T-cell (primary cell): ENCODE data around the gene FYTTD1. TPM values are rescaled to one million over a fixed set of nuclear protein-coding genes. Genes with fewer than 3 reads are reported as not detected.
A peak's percentile ranks its signal among the peaks of the same experiment; 100 is the strongest.

Source experiments
- ATAC-seq, 4 experiments: fragments of 200-7000 bp in 3 of 4; fragments of 150-1000 bp in 1 of 4; cut with Tn5 transposase; replicated peaks in 1 of 4; 1 replicate in 3 of 4; 2 replicates in 1 of 4; pipeline ENCODE4 v1.10.0; 2021; ENCODE audit warnings: moderate library complexity in 3 of 4, mild to moderate bottlenecking in 2 of 4, moderate number of reproducible peaks in 1 of 4
- CTCF ChIA-PET, 2 donors: fragments of 300-600 bp; sonication (Branson Sonifier 250); formaldehyde crosslinking; loops; one replicate each; lab custom pipeline; 2022; ENCODE audit warnings: antibody characterized with exemption in 2 of 2; lab: Charles Lee
- POLR2A ChIA-PET, 2 donors: fragments of 300-600 bp; sonication (Branson Sonifier 250); formaldehyde crosslinking; loops; one replicate each; lab custom pipeline; 2022; ENCODE audit warnings: antibody characterized with exemption in 2 of 2; lab: Charles Lee
- DNase-seq, 35 experiments: peaks; one replicate each; pipeline versions ENCODE4 v3.0.0 to v3.0.0-alpha.2; 2013 to 2023
- H3K27ac ChIP-seq: one replicate; pipeline ENCODE4 v1.5.1; 2013; ENCODE audit warnings: low read length
- H3K27me3 ChIP-seq, 2 experiments: replicated peaks in 1 of 2; 1 replicate in 1 of 2; 2 replicates in 1 of 2; pipeline versions ENCODE4 v1.6.1 to v1.7.0; 2013; ENCODE audit warnings: low read length in 1 of 2, mixed read lengths in 1 of 2; ENCODE audit not compliant: control insufficient read depth in 2 of 2, insufficient read depth in 2 of 2; ENCODE audit errors: extremely low read depth in 1 of 2
- H3K36me3 ChIP-seq, 2 donors: 1 replicate in 1 of 2; 2 replicates in 1 of 2; pipeline versions ENCODE4 v1.6.1 to v1.7.0; 2013; ENCODE audit warnings: low read length in 1 of 2; ENCODE audit not compliant: control insufficient read depth in 2 of 2, insufficient read depth in 1 of 2; ENCODE audit errors: extremely low read depth in 1 of 2
- H3K4me1 ChIP-seq, 2 experiments: 1 replicate in 1 of 2; 2 replicates in 1 of 2; pipeline versions ENCODE4 v1.6.1 to v1.7.0; 2013; ENCODE audit warnings: low read length in 2 of 2, mixed read lengths in 1 of 2; ENCODE audit not compliant: insufficient read depth in 2 of 2, control insufficient read depth in 1 of 2; ENCODE audit errors: extremely low read depth in 1 of 2
- H3K4me3 ChIP-seq, 2 donors: 1 replicate in 1 of 2; 2 replicates in 1 of 2; pipeline versions ENCODE4 v1.5.1 to v1.7.0; 2013; ENCODE audit warnings: mild to moderate bottlenecking in 2 of 2, low read length in 1 of 2, moderate library complexity in 1 of 2; ENCODE audit not compliant: control insufficient read depth in 1 of 2; ENCODE audit errors: extremely low read depth in 1 of 2
- H3K9me3 ChIP-seq: 2 replicates; pipeline ENCODE4 v1.7.0; 2013
- H3K27ac Mint-ChIP-seq, 2 donors: one replicate each; pipeline ENCODE4 v1.8.0; 2020 to 2021; ENCODE audit warnings: mild to moderate bottlenecking in 2 of 2, mixed read lengths in 2 of 2
- H3K27me3 Mint-ChIP-seq, 2 donors: one replicate each; pipeline ENCODE4 v1.8.0; 2021 to 2022; ENCODE audit warnings: mixed read lengths in 2 of 2
- H3K36me3 Mint-ChIP-seq: one replicate; pipeline ENCODE4 v1.8.0; 2021; ENCODE audit warnings: mixed read lengths
- H3K4me1 Mint-ChIP-seq, 3 donors: one replicate each; pipeline ENCODE4 v1.8.0; 2020 to 2022; ENCODE audit warnings: mixed read lengths in 3 of 3, mild to moderate bottlenecking in 1 of 3
- H3K4me3 Mint-ChIP-seq, 3 donors: one replicate each; pipeline ENCODE4 v1.8.0; 2020 to 2022; ENCODE audit warnings: mild to moderate bottlenecking in 3 of 3, mixed read lengths in 3 of 3, moderate library complexity in 3 of 3
- H3K9me3 Mint-ChIP-seq, 3 donors: one replicate each; pipeline ENCODE4 v1.8.0; 2020 to 2022; ENCODE audit warnings: mixed read lengths in 3 of 3
- WGBS: methylation state at CpG from one replicate; pipeline ENCODE4 v1.1.5; 2013; ENCODE audit warnings: missing lambda C conversion rate; ENCODE audit not compliant: insufficient coverage; 5-methylcytosine and 5-hydroxymethylcytosine counted together
- total RNA-seq, 35 experiments: library from RNA in 6 of 35; stranded (reverse) in 6 of 35; fragments of 120-200 nt in 1 of 35; gene quantifications; one replicate each; pipeline versions ENCODE4 v1.2.1 to v1.2.4 and lab custom pipeline; 2013 to 2026

FYTTD1 gene
- total RNA-seq, 5 donors from 2014 or later (not counting 1 experiment from before 2014, with no cell fraction given), result 52.4 to 58.4 (median 55.6) TPM

DNA sequence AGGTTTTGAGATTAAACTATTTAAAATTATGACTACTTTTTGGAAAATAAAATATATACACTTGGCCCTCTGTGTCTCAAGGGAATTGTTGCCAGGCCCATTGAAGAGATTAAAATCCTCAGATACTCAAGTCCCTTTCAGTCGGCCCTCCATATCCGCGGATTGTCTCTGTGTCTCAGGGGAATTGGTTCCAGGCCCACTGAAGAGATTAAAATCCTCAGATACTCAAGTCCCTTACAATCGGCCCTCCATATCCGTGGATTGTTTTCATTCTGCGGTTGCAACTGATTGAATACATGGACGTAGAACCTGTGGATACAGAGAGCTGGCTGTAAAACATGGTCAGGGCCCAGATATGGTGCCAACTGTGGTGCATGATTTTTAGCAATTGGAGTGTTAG is 25.6 kb downstream of the FYTTD1 start:
- Mint-ChIP-seq H3K27ac (no peak overlapping the region), H3K36me3 (peaks cover 56% of the 10 kb centered on the region), H3K9me3 (no peaks in the 10 kb centered on the region), H3K27me3 (no peaks in the 10 kb centered on the region), H3K4me3 (no peak overlapping the region), H3K4me1 (no peaks in the 10 kb centered on the region)
- H3K9me3 ChIP-seq, result no peaks in the 10 kb centered on the region
- 100% methylated on average over 6 of the region's 7 CpGs for WGBS
- H3K27me3 ChIP-seq, result no peaks in the 10 kb centered on the region
- H3K27ac ChIP-seq, result no peak overlapping the region
- H3K4me3 ChIP-seq, result no peak overlapping the region
- no peaks in the 10 kb centered on the region for H3K4me1 ChIP-seq
- no peak for ATAC-seq
- no peak for DNase-seq
- CTCF ChIA-PET, result interaction anchor here in 1 of 2 donors (0.5 kb wide), 1 partner anchor 22 kb away, joined by 4 read pairs; no protein-coding TSS in a partner anchor
- peaks cover 14 to 79% of the 10 kb centered on the region in 2 donors for H3K36me3 ChIP-seq
- POLR2A ChIA-PET, result interaction anchor here in 1 of 2 donors (0.6 kb wide), 1 partner anchor 14 kb away, joined by 4 read pairs; no protein-coding TSS in a partner anchor

DNA sequence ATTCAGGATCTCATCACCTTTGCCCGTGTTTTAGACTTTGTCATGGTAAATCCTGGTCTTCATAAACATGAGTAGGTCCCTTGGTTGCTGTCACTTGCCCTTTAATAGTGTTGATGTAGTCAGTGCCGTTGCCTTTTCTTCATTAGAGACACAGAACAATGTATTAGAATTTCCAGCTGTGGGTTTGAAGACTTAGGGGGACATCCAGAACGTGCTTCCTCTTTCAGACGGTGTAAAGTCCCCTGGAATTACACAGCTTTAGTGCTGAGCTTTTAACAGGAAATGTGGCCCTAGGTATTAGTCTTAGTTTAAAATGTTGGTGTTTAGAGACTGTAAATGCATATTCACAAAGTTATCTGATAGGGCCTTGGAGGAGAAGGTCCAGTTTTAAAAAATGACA is 32.5 kb downstream of the FYTTD1 start:
- no peaks in the 10 kb centered on the region for H3K27me3 Mint-ChIP-seq
- H3K9me3 ChIP-seq, result no peaks in the 10 kb centered on the region
- WGBS, result 33% methylated on average over 2 of the region's 4 CpGs
- ChIA-PET CTCF (no interaction called here), POLR2A (no interaction called here)
- no peaks in the 10 kb centered on the region for H3K4me1 ChIP-seq
- peaks cover 7 to 45% of the 10 kb centered on the region in 2 donors for H3K36me3 ChIP-seq
- H3K27ac ChIP-seq, result no peak overlapping the region
- peaks cover 36% of the 10 kb centered on the region for H3K36me3 Mint-ChIP-seq
- DNase-seq, result no peak
- H3K27me3 ChIP-seq, result no peaks in the 10 kb centered on the region
- no peak for ATAC-seq
- H3K4me3 ChIP-seq, result no peak overlapping the region
- no peak overlapping the region for H3K4me3 Mint-ChIP-seq
- H3K4me1 Mint-ChIP-seq, result peaks cover 6 to 10% (median 9%) of the 10 kb centered on the region in 3 donors
- no peaks in the 10 kb centered on the region for H3K9me3 Mint-ChIP-seq
- peak overlapping the region; percentile 18 to 36 for H3K27ac Mint-ChIP-seq

DNA sequence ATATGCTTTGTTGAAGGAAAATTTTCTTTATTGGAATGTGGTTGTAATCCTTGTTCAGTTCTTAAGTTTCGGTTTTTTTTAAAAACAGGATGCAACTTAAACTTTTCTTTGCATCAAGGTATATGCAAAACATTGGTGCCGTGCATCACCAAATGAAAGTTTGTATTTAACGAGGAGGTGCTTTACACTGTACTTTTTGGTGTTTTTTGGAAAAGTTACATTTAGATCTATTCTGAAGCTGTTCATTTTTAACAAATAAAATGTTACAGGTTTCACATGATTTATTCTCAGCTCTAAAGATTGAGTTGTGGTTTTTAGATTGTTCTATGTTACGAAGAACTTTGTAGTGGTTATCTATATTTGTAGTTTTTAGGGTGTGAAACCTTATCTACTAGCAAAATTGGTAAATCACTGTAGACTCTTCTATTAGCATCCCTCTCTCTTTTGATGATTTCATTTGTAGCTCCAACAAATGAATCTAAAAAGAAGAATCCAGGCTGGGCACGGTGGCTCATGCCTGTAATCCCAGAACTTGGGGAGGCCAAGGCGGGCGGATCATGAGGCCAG is 34.4 kb downstream of the FYTTD1 start:
- ChIA-PET POLR2A (no interaction called here), CTCF (no interaction called here)
- WGBS, result 60% methylated on average over 1 of the region's 7 CpGs
- peaks cover 0 to 27% of the 10 kb centered on the region in 2 donors for H3K36me3 ChIP-seq
- no peaks in the 10 kb centered on the region for H3K9me3 ChIP-seq
- no peaks in the 10 kb centered on the region for H3K27me3 ChIP-seq
- peaks cover 27% of the 10 kb centered on the region for H3K36me3 Mint-ChIP-seq
- H3K9me3 Mint-ChIP-seq, result no peaks in the 10 kb centered on the region
- ATAC-seq, result no peak
- H3K27ac ChIP-seq, result peak overlapping the region; percentile 16
- no peak overlapping the region for H3K4me3 ChIP-seq
- H3K4me3 Mint-ChIP-seq, result no peak overlapping the region
- no peaks in the 10 kb centered on the region for H3K4me1 ChIP-seq
- no peaks in the 10 kb centered on the region for H3K27me3 Mint-ChIP-seq
- H3K4me1 Mint-ChIP-seq, result peaks cover 6 to 14% (median 14%) of the 10 kb centered on the region in 3 donors
- peak overlapping the region; percentile 68 to 80 for H3K27ac Mint-ChIP-seq
- no peak for DNase-seq

DNA sequence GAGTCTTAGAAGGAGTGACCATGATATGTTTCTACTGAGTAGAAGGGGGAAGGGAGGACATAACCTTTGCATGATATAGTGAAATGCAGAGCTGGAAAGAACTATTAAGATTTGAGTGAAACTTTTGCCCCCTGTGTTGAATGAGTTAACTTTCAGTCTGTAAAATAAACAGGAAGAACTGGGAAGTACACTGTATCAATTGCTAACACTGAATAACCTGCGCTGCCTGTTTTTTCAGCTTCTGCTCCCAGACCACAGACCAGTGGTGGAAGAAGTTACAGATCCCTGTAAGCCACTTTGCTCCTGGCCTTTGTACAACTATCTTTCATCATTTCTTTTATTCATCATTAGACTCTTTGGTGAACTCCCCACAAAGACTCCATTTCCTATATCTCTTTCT is 37.7 kb downstream of the FYTTD1 start:
- H3K27ac Mint-ChIP-seq, result peak overlapping the region; percentile 33 to 36
- no peaks in the 10 kb centered on the region for H3K9me3 ChIP-seq
- CTCF ChIA-PET, result no interaction called here
- no peak for DNase-seq
- peaks cover 19 to 23% (median 22%) of the 10 kb centered on the region in 3 donors for H3K4me1 Mint-ChIP-seq
- no peaks in the 10 kb centered on the region for H3K27me3 Mint-ChIP-seq
- peaks cover 0 to 2% of the 10 kb centered on the region in 2 donors for H3K36me3 ChIP-seq
- H3K4me3 Mint-ChIP-seq, result no peak overlapping the region
- peaks cover 11% of the 10 kb centered on the region for H3K36me3 Mint-ChIP-seq
- H3K27ac ChIP-seq, result no peak overlapping the region
- H3K4me3 ChIP-seq, result no peak overlapping the region
- H3K27me3 ChIP-seq, result no peaks in the 10 kb centered on the region
- POLR2A ChIA-PET, result no interaction called here
- peaks cover 2 to 5% of the 10 kb centered on the region in 2 experiments for H3K4me1 ChIP-seq
- WGBS, result 100% methylated on average over 1 of the region's 1 CpG
- no peak for ATAC-seq
- no peaks in the 10 kb centered on the region for H3K9me3 Mint-ChIP-seq

DNA sequence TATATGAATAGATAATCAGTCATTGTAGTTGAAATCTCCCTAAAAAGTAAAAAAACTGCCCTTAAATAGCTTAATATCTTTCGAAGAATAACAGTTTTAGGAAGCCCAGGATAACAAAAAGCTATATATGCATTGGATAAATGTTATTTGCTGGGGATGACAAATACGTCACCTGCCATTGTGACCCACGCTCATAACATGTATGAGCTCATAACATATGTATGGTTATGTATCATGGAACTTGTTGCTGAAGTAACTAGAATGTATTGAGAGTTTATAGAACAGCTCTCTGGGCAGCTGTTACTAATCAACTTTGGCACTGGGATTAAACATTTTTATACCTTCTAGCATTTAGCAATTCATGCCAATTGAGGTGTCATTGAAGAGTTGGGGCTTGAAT is 39.6 kb downstream of the FYTTD1 start:
- POLR2A ChIA-PET, result interaction anchor here in 1 of 2 donors (1.0 kb wide), 1 partner anchor 78 kb away, joined by 3 read pairs; no protein-coding TSS in a partner anchor
- ATAC-seq, result no peak
- Mint-ChIP-seq H3K27me3 (no peaks in the 10 kb centered on the region), H3K4me1 (peaks cover 33 to 34% (median 33%) of the 10 kb centered on the region in 3 donors), H3K36me3 (peaks cover 4% of the 10 kb centered on the region), H3K27ac (peak overlapping the region in 1 of 2 donors; percentile 9), H3K4me3 (no peak overlapping the region), H3K9me3 (no peaks in the 10 kb centered on the region)
- CTCF ChIA-PET, result interaction anchor here (0.7 to 1.5 kb wide), 4 partner anchors 12 to 77 kb away, joined by 3 to 4 read pairs (median 3); no protein-coding TSS in a partner anchor
- Histone ChIP-seq H3K27me3 (no peaks in the 10 kb centered on the region), H3K27ac (no peak overlapping the region), H3K9me3 (no peaks in the 10 kb centered on the region), H3K4me1 (peaks cover 8 to 11% of the 10 kb centered on the region in 2 experiments), H3K36me3 (no peaks in the 10 kb centered on the region), H3K4me3 (no peak overlapping the region)
- DNase-seq, result no peak
- WGBS, result 100% methylated on average over 1 of the region's 3 CpGs

DNA sequence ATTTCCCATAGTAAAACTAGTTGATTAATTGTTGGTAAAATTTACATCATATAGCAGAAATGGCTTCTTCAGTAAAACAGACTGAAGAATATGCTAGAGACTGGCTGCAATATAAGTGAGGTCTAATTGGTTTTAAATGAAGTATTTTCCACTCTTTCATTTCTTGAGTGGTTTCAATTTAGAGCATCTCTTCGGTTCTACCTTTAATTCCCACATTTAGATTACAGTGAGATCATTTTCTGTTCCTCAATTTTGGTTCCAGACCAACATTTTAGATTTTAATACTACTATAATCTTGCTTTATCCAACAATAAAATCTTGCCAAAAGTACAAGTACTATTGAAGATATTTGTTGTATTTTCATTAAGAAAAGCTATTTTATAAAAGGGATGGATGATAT is 40.4 kb downstream of the FYTTD1 start:
- Histone ChIP-seq H3K27ac (no peak overlapping the region), H3K27me3 (no peaks in the 10 kb centered on the region), H3K4me3 (no peak overlapping the region), H3K9me3 (no peaks in the 10 kb centered on the region), H3K36me3 (no peaks in the 10 kb centered on the region), H3K4me1 (peaks cover 8 to 11% of the 10 kb centered on the region in 2 experiments)
- ChIA-PET CTCF (interaction anchor here in 1 of 2 donors (1.5 kb wide), 1 partner anchor 11 kb away, joined by 3 read pairs; no protein-coding TSS in a partner anchor), POLR2A (interaction anchor here in 1 of 2 donors (0.6 kb wide), 1 partner anchor 7 kb away, joined by 3 read pairs; no protein-coding TSS in a partner anchor)
- H3K4me3 Mint-ChIP-seq, result peak overlapping the region; percentile 90 to 96 (median 94)
- ATAC-seq (no peak), DNase-seq (no peak)
- H3K27ac Mint-ChIP-seq, result peak overlapping the region; percentile 95 to 96
- H3K27me3 Mint-ChIP-seq, result no peaks in the 10 kb centered on the region
- WGBS, result no CpG with 5 or more reads among the region's 1 CpG
- H3K4me1 Mint-ChIP-seq, result peaks cover 37 to 38% (median 37%) of the 10 kb centered on the region in 3 donors
- H3K36me3 Mint-ChIP-seq, result peaks cover 4% of the 10 kb centered on the region
- no peaks in the 10 kb centered on the region for H3K9me3 Mint-ChIP-seq
